ENCODE measurements around the gene COL26A1. TPM values are rescaled to one million over a fixed set of nuclear protein-coding genes. Genes with fewer than 3 reads are reported as not detected.

The COL26A1 gene
- total RNA-seq, 1 donor, result not detected

DNA sequence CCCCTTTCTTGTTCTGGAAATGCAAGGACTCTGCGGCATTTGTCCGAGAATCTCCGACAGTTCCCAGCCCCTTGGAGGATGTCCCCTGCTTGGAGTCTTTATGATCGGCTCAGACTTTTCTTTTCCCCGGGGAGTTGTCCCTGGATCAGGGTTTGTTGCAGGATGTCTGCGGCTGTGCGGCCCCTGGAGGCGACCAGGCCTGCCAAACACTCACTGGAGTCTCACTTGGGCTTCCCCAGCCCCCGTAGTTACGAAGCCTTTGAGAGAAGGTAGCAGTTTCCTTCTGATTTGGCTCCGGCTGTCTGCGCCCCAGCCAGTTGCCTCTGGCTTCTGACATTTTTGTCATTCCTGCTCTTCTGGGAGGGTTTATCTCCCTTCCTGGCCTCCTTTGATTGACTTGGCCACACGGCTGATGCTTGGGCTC is 16.1 kb downstream of the COL26A1 start:
- no peaks in the 10 kb centered on the region for H3K36me3 ChIP-seq (ENCODE audit: insufficient read depth, low read length)
- H3K27ac ChIP-seq (ENCODE audit: low read depth, low read length), result no peak overlapping the region
- DNase-seq (ENCODE audit: insufficient read length, low spot score, missing footprints), result peak; percentile 71
- peaks cover 4% of the 10 kb centered on the region for H3K4me1 ChIP-seq (ENCODE audit: insufficient read depth, low read length)
- no peaks in the 10 kb centered on the region for H3K79me2 ChIP-seq (ENCODE audit: insufficient read depth, low read length)
- peaks cover 19% of the 10 kb centered on the region for H3K27me3 ChIP-seq (ENCODE audit: insufficient read depth, low read length)
- no peaks in the 10 kb centered on the region for H3K9me3 ChIP-seq (ENCODE audit: low read depth, low read length)
- TF ChIP-seq, protein P1, sequence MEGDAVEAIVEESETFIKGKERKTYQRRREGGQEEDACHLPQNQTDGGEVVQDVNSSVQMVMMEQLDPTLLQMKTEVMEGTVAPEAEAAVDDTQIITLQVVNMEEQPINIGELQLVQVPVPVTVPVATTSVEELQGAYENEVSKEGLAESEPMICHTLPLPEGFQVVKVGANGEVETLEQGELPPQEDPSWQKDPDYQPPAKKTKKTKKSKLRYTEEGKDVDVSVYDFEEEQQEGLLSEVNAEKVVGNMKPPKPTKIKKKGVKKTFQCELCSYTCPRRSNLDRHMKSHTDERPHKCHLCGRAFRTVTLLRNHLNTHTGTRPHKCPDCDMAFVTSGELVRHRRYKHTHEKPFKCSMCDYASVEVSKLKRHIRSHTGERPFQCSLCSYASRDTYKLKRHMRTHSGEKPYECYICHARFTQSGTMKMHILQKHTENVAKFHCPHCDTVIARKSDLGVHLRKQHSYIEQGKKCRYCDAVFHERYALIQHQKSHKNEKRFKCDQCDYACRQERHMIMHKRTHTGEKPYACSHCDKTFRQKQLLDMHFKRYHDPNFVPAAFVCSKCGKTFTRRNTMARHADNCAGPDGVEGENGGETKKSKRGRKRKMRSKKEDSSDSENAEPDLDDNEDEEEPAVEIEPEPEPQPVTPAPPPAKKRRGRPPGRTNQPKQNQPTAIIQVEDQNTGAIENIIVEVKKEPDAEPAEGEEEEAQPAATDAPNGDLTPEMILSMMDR (IDR thresholded peaks at IDR 0.05; ENCODE audit: extremely low read depth, low read depth, low read length), result no peak
- H3K4me3 ChIP-seq (ENCODE audit: insufficient read depth, low read length), result no peak overlapping the region
- no peak overlapping the region for H2AFZ ChIP-seq (ENCODE audit: low read length)
- no peaks in the 10 kb centered on the region for H4K20me1 ChIP-seq (ENCODE audit: insufficient read depth, low read length)
- peak overlapping the region; percentile 57 for H3K4me2 ChIP-seq (ENCODE audit: insufficient read depth, low read length)

DNA sequence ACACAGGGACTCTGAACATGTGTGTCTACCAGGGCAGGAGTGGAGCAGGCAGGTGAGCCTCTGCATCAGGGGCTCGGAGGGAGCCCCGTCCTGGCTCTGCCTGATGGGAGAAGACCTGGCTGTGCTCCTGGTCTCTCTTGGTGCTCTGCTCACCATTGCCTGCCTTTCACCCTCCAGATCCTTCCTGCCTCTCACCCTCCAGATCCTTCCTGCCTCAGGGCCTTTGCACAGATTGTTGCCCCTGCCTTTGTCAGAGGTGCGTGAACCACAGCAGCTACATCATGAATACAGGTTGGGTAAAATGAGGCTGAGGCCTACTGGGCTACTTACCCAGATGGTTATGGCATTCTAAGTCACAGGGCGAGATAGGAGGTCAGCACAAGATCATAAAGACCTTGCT is 16.6 kb downstream of the COL26A1 start:
- Histone ChIP-seq H2AFZ (ENCODE audit: low read length) (no peak overlapping the region), H3K4me3 (ENCODE audit: insufficient read depth, low read length) (no peak overlapping the region), H3K27me3 (ENCODE audit: insufficient read depth, low read length) (peaks cover 14% of the 10 kb centered on the region), H3K4me2 (ENCODE audit: insufficient read depth, low read length) (no peak overlapping the region), H4K20me1 (ENCODE audit: insufficient read depth, low read length) (no peaks in the 10 kb centered on the region), H3K79me2 (ENCODE audit: insufficient read depth, low read length) (no peaks in the 10 kb centered on the region), H3K9me3 (ENCODE audit: low read depth, low read length) (no peaks in the 10 kb centered on the region), H3K36me3 (ENCODE audit: insufficient read depth, low read length) (no peaks in the 10 kb centered on the region), H3K4me1 (ENCODE audit: insufficient read depth, low read length) (peaks cover 4% of the 10 kb centered on the region), H3K27ac (ENCODE audit: low read depth, low read length) (no peak overlapping the region)
- TF ChIP-seq, protein P1 (IDR thresholded peaks at IDR 0.05; ENCODE audit: extremely low read depth, low read depth, low read length), result no peak
- DNase-seq (ENCODE audit: insufficient read length, low spot score, missing footprints), result no peak

GRCh38 chr7:101381549-101382111 is 19.0 kb downstream of the COL26A1 start:
- Histone ChIP-seq H3K4me1 (ENCODE audit: insufficient read depth, low read length) (peaks cover 4% of the 10 kb centered on the region), H2AFZ (ENCODE audit: low read length) (no peak overlapping the region), H3K4me3 (ENCODE audit: insufficient read depth, low read length) (no peak overlapping the region), H3K79me2 (ENCODE audit: insufficient read depth, low read length) (no peaks in the 10 kb centered on the region), H3K36me3 (ENCODE audit: insufficient read depth, low read length) (no peaks in the 10 kb centered on the region), H3K27ac (ENCODE audit: low read depth, low read length) (no peak overlapping the region), H4K20me1 (ENCODE audit: insufficient read depth, low read length) (no peaks in the 10 kb centered on the region), H3K9me3 (ENCODE audit: low read depth, low read length) (no peaks in the 10 kb centered on the region), H3K27me3 (ENCODE audit: insufficient read depth, low read length) (peaks cover 17% of the 10 kb centered on the region), H3K4me2 (ENCODE audit: insufficient read depth, low read length) (no peak overlapping the region)
- no peak for DNase-seq (ENCODE audit: insufficient read length, low spot score, missing footprints)
- TF ChIP-seq, protein P1 (IDR thresholded peaks at IDR 0.05; ENCODE audit: extremely low read depth, low read depth, low read length), result no peak

GRCh38 chr7:101382937-101383336 is 20.3 kb downstream of the COL26A1 start:
- TF ChIP-seq, protein P1 (IDR thresholded peaks at IDR 0.05; ENCODE audit: extremely low read depth, low read depth, low read length), result no peak
- peaks cover 22% of the 10 kb centered on the region for H3K27me3 ChIP-seq (ENCODE audit: insufficient read depth, low read length)
- no peaks in the 10 kb centered on the region for H3K9me3 ChIP-seq (ENCODE audit: low read depth, low read length)
- H3K4me1 ChIP-seq (ENCODE audit: insufficient read depth, low read length), result peaks cover 4% of the 10 kb centered on the region
- H3K4me3 ChIP-seq (ENCODE audit: insufficient read depth, low read length), result no peak overlapping the region
- no peaks in the 10 kb centered on the region for H3K79me2 ChIP-seq (ENCODE audit: insufficient read depth, low read length)
- no peak overlapping the region for H3K4me2 ChIP-seq (ENCODE audit: insufficient read depth, low read length)
- no peaks in the 10 kb centered on the region for H4K20me1 ChIP-seq (ENCODE audit: insufficient read depth, low read length)
- no peak for DNase-seq (ENCODE audit: insufficient read length, low spot score, missing footprints)
- no peak overlapping the region for H3K27ac ChIP-seq (ENCODE audit: low read depth, low read length)
- H2AFZ ChIP-seq (ENCODE audit: low read length), result no peak overlapping the region
- no peaks in the 10 kb centered on the region for H3K36me3 ChIP-seq (ENCODE audit: insufficient read depth, low read length)

Measured in osteoblast (primary cell).